AG09319 (cell line): ENCODE data around the gene PPHLN1.
"Not testable (repeated sequence)": the region's sequence is repeated elsewhere in the genome, so short reads cannot be mapped to it uniquely, and the experiment has no call there.

Experiments
- DNase-seq: peaks from one replicate; pipeline ENCODE4 v3.0.0-alpha.2; 2010; ENCODE audit warnings: low read depth; ENCODE audit errors: extremely low read depth
- TF ChIP-seq, protein P1 (sequence below): IDR thresholded peaks from 2 replicates; pipeline ENCODE4 v1.5.1; 2011; ENCODE audit warnings: low read depth, mild to moderate bottlenecking, inconsistent platforms, low read length, moderate library complexity

PPHLN1 gene

GRCh38 chr12:42373669-42374068 lies 47.7 kb downstream of the PPHLN1 start:
- TF ChIP-seq, protein P1, sequence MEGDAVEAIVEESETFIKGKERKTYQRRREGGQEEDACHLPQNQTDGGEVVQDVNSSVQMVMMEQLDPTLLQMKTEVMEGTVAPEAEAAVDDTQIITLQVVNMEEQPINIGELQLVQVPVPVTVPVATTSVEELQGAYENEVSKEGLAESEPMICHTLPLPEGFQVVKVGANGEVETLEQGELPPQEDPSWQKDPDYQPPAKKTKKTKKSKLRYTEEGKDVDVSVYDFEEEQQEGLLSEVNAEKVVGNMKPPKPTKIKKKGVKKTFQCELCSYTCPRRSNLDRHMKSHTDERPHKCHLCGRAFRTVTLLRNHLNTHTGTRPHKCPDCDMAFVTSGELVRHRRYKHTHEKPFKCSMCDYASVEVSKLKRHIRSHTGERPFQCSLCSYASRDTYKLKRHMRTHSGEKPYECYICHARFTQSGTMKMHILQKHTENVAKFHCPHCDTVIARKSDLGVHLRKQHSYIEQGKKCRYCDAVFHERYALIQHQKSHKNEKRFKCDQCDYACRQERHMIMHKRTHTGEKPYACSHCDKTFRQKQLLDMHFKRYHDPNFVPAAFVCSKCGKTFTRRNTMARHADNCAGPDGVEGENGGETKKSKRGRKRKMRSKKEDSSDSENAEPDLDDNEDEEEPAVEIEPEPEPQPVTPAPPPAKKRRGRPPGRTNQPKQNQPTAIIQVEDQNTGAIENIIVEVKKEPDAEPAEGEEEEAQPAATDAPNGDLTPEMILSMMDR = no peak
- no peak for DNase-seq

- TF ChIP-seq, protein P1 = no peak
Observed at GRCh38 chr12:42380733-42381132, 54.8 kb downstream of the PPHLN1 start.

GRCh38 chr12:42382013-42382696 lies 56.2 kb downstream of the PPHLN1 start:
- TF ChIP-seq, protein P1 = no peak
- no peak for DNase-seq

More at GRCh38 chr12:42380733-42381132, 54.8 kb downstream of the PPHLN1 start:
- no peak for DNase-seq

GRCh38 chr12:42385326-42385841 lies 59.4 kb downstream of the PPHLN1 start:
- TF ChIP-seq, protein P1 = no peak
- DNase-seq = no peak

- no peak for DNase-seq
- TF ChIP-seq, protein P1 = no peak
Observed at GRCh38 chr12:42386308-42386707, 60.3 kb downstream of the PPHLN1 start.

- not testable (repeated sequence) for DNase-seq
Observed at GRCh38 chr12:42388086-42388485, 62.1 kb downstream of the PPHLN1 start.

- TF ChIP-seq, protein P1 = no peak
Observed at GRCh38 chr12:42394429-42394828, 68.5 kb downstream of the PPHLN1 start.

More at GRCh38 chr12:42394429-42394828, 68.5 kb downstream of the PPHLN1 start:
- no peak for DNase-seq
